Endothelial cell of umbilical vein (primary cell): ENCODE data around the gene MFN1.

Experiments used
- CTCF ChIP-seq, 2 donors: IDR thresholded peaks; 1 replicate in 1 of 2; 2 replicates in 1 of 2; pipeline ENCODE4 v1.5.1; 2011; ENCODE audit warnings: low read length in 2 of 2, mild to moderate bottlenecking in 2 of 2, moderate library complexity in 2 of 2, control low read depth in 1 of 2, inconsistent platforms in 1 of 2, low read depth in 1 of 2; ENCODE audit not compliant: insufficient read depth in 1 of 2; ENCODE audit errors: extremely low read depth in 1 of 2
- FOS ChIP-seq: IDR thresholded peaks from 2 replicates; pipeline ENCODE4 v1.6.1; 2011; ENCODE audit warnings: mild to moderate bottlenecking, low read length, moderate library complexity, borderline replicate concordance; ENCODE audit not compliant: insufficient read depth
- JUN ChIP-seq: IDR thresholded peaks from 2 replicates; pipeline ENCODE4 v1.6.1; 2011; ENCODE audit warnings: borderline replicate concordance, low read depth; ENCODE audit not compliant: insufficient read length, insufficient read depth
- MAX ChIP-seq: IDR thresholded peaks from 2 replicates; pipeline ENCODE4 v1.6.1; 2011; ENCODE audit not compliant: insufficient read depth, insufficient read length
- MYC ChIP-seq: IDR thresholded peaks from one replicate; pipeline ENCODE4 v1.6.1; 2011; ENCODE audit warnings: mild to moderate bottlenecking, low read depth, low read length
- POLR2A ChIP-seq: IDR thresholded peaks from 2 replicates; pipeline ENCODE4 v1.6.1; 2012; ENCODE audit warnings: low read depth, mild to moderate bottlenecking, control low read depth, low read length
- POLR2AphosphoS5 ChIP-seq: IDR thresholded peaks from 2 replicates; pipeline ENCODE4 v1.6.1; 2012; ENCODE audit warnings: low read depth, mild to moderate bottlenecking, control low read depth, low read length, moderate library complexity; ENCODE audit not compliant: insufficient read depth

GRCh38 chr3:179436517-179436916 lies 89.0 kb downstream of the MFN1 start:
- TF ChIP-seq MYC (no peak), POLR2A (no peak), MAX (no peak), CTCF (IDR thresholded peaks at IDR 0.05; ENCODE audit: extremely low read depth in 1 of 2, insufficient read depth in 1 of 2, low read depth in 1 of 2, low read length in 2 of 2) (no peak), JUN (no peak), POLR2AphosphoS5 (no peak), FOS (no peak)
